ENCODE measurements around the gene PSMC3IP.

DNA sequence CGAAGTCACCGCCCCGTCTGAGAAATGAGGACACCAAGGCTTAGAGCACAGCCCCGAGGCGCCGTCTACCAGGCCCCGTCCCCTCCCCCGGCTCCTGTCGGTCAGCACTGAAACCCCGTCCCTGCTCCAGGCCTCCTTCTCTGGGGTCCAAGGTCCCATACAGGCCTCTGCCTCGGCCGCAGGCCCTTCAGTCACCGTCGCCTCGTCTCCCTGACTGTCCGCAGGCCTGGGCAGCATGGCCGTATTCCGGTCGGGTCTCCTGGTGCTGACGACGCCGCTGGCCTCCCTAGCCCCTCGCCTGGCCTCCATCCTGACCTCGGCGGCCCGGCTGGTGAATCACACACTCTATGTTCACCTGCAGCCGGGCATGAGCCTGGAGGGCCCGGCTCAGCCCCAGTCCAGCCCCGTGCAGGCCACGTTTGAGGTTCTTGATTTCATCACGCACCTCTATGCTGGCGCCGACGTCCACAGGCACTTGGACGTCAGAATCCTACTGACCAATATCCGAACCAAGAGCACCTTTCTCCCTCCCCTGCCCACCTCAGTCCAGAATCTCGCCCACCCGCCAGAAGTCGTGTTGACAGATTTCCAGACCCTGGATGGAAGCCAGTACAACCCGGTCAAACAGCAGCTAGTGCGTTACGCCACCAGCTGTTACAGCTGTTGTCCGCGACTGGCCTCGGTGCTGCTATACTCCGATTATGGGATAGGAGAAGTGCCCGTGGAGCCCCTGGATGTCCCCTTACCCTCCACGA, 15.0 kb downstream of the PSMC3IP start:
- TF ChIP-seq CTCF (IDR thresholded peaks at IDR 0.05) (no peak), TCF7L2 (IDR thresholded peaks at IDR 0.05; ENCODE audit: low read depth, low read length) (no peak), REST (IDR thresholded peaks at IDR 0.05; ENCODE audit: insufficient read depth in 1 of 2, low read depth in 2 of 2, low read length in 1 of 2) (no peak)
